ENCODE results near the gene BAZ2A. TPM values are rescaled to one million over a fixed set of nuclear protein-coding genes. Genes with fewer than 3 reads are reported as not detected.

BAZ2A gene
- total RNA-seq, 1 experiment from 2014 or later: 131 TPM

DNA sequence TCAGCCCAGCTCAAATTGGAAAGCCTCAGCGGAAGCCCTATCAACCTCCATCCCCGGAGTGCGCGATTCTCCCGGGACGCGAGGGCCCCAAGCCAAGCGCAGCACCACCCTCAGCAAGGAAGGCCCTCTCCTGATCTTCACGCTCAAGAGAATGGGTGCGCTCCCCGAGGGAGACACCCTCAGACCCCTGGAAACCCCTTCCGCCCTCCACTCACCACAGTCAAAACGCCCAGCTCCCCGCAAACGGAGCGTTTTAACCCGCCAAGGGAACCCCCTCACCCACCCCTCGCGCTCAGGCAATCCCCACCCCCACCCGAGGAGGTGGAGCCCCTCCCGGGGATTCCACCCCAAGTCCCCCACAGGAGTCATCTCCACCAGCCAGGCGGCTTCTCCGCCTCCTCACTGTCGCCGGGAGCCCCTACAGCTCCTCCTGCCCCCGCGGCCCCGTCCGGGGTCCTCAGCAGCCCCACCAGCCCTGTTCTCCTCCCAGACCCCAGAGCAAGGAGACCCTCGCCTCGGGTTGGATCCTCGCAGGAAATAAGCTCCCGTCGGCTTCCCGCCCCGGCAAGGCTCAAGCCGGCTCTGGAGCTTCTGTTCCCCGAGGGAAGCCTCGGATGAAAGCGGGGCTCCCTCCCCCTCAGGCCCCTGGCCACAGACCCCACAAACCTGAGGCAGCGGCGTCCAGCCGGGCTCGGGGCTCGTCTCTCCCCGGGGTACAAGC, 507 bp downstream of the BAZ2A start:
- no peaks in the 10 kb centered on the region for H3K9me3 ChIP-seq (ENCODE audit: control insufficient read depth, insufficient read depth, low read depth, low read length)
- ATAC-seq (peak; percentile 48), DNase-seq (ENCODE audit: low read depth, low spot score) (no peak)
- H3K27me3 ChIP-seq (ENCODE audit: control insufficient read depth, insufficient read depth, low read length): no peaks in the 10 kb centered on the region
- intact Hi-C loops (cut with micrococcal nuclease; ENCODE audit: unreplicated experiment) (no loop called here), in situ Hi-C loops (cut with HindIII; ENCODE audit: low pct_unique_long_range_greater_than_20kb, low sequenced_read_pairs) (loop anchor here (10.0 kb wide), 1 partner anchor 55 kb away; no protein-coding TSS in a partner anchor)
- CTCF ChIA-PET: no interaction called here
- peak overlapping the region; percentile 96 to 99 for H3K4me3 ChIP-seq (ENCODE audit: low read depth in 2 of 2, low read length in 2 of 2)
- H3K27ac ChIP-seq (ENCODE audit: low read length): peak overlapping the region; percentile 96
- H3K36me3 ChIP-seq (ENCODE audit: control insufficient read depth, insufficient read depth, low read length): peaks cover 6% of the 10 kb centered on the region
- H3K4me1 ChIP-seq (ENCODE audit: control insufficient read depth, insufficient read depth, low read length): peaks cover 41% of the 10 kb centered on the region
- BruUV-seq (replicated peaks): no TSS peak
- POLR2A ChIA-PET: interaction anchor here (1.2 kb wide), 1 partner anchor 17 kb away, joined by 3 read pairs; no protein-coding TSS in a partner anchor
- TF ChIP-seq TCF7L2 (IDR thresholded peaks at IDR 0.05; ENCODE audit: low read depth, low read length) (no peak), POLR2AphosphoS5 (IDR thresholded peaks at IDR 0.05; ENCODE audit: low read depth, low read length) (no peak), SIN3A (IDR thresholded peaks at IDR 0.05; ENCODE audit: borderline replicate concordance, insufficient read depth, low read depth, low read length) (0 out of 2 replicates have a peak, but pooled peaks have one; percentile 78)
- TF ChIP-seq, protein P1, sequence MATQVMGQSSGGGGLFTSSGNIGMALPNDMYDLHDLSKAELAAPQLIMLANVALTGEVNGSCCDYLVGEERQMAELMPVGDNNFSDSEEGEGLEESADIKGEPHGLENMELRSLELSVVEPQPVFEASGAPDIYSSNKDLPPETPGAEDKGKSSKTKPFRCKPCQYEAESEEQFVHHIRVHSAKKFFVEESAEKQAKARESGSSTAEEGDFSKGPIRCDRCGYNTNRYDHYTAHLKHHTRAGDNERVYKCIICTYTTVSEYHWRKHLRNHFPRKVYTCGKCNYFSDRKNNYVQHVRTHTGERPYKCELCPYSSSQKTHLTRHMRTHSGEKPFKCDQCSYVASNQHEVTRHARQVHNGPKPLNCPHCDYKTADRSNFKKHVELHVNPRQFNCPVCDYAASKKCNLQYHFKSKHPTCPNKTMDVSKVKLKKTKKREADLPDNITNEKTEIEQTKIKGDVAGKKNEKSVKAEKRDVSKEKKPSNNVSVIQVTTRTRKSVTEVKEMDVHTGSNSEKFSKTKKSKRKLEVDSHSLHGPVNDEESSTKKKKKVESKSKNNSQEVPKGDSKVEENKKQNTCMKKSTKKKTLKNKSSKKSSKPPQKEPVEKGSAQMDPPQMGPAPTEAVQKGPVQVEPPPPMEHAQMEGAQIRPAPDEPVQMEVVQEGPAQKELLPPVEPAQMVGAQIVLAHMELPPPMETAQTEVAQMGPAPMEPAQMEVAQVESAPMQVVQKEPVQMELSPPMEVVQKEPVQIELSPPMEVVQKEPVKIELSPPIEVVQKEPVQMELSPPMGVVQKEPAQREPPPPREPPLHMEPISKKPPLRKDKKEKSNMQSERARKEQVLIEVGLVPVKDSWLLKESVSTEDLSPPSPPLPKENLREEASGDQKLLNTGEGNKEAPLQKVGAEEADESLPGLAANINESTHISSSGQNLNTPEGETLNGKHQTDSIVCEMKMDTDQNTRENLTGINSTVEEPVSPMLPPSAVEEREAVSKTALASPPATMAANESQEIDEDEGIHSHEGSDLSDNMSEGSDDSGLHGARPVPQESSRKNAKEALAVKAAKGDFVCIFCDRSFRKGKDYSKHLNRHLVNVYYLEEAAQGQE (IDR thresholded peaks at IDR 0.05; ENCODE audit: insufficient read depth in 1 of 2, low read depth in 2 of 2, low read length in 1 of 2): no peak
- TF ChIP-seq, protein P2, sequence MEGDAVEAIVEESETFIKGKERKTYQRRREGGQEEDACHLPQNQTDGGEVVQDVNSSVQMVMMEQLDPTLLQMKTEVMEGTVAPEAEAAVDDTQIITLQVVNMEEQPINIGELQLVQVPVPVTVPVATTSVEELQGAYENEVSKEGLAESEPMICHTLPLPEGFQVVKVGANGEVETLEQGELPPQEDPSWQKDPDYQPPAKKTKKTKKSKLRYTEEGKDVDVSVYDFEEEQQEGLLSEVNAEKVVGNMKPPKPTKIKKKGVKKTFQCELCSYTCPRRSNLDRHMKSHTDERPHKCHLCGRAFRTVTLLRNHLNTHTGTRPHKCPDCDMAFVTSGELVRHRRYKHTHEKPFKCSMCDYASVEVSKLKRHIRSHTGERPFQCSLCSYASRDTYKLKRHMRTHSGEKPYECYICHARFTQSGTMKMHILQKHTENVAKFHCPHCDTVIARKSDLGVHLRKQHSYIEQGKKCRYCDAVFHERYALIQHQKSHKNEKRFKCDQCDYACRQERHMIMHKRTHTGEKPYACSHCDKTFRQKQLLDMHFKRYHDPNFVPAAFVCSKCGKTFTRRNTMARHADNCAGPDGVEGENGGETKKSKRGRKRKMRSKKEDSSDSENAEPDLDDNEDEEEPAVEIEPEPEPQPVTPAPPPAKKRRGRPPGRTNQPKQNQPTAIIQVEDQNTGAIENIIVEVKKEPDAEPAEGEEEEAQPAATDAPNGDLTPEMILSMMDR (IDR thresholded peaks at IDR 0.05): no peak

DNA sequence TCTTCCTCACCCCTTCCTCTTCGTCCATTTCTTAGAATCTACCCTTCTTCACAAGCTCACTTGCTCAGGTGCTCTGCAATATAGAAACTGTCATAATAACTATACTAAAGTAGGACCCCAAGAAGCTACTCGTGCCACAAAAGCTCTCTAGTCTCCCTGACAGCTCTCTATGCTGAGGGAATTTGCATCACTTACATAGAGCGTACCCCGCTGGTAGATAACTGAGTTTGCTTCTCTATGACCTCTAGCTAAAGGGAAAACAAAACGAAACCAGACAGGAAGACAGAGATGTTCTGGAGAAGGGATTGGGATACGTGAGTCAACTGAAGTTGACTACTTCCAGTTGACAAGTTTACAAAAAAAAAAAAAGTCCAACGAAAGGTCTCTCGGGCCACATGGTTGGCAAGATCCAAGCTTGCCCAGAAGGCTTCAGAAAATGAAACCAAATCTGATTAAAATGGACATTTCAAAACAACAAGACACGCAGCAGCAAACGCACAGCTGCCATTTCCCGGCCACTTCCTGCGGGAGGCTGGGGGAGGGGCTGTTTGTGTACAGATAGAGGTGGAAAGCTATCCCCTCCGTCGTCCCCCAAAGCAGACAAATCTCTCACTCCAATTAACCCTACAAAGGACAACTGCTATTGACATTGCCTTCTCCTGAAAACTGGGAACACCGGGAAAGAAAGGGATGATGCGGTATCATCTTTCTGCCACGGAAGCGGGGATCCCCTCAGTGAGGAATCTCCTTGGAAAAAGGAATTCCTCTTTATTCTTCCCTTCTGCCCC, 1.3 kb downstream of the BAZ2A start:
- BruUV-seq (replicated peaks): TSS peak; percentile 62
- ChIA-PET POLR2A (interaction anchor here (0.7 to 1.2 kb wide), 3 partner anchors 14 to 19 kb away, joined by 3 to 8 read pairs (median 4); no protein-coding TSS in a partner anchor), CTCF (interaction anchor here (0.5 to 1.3 kb wide), 5 partner anchors 8 to 478 kb away, joined by 3 to 7 read pairs (median 5); no protein-coding TSS in a partner anchor)
- ATAC-seq (peak; percentile 16; the same call in 1 of the 2 replicates), DNase-seq (ENCODE audit: low read depth, low spot score) (no peak)
- peaks cover 6% of the 10 kb centered on the region for H3K36me3 ChIP-seq (ENCODE audit: control insufficient read depth, insufficient read depth, low read length)
- peak overlapping the region; percentile 96 to 99 for H3K4me3 ChIP-seq (ENCODE audit: low read depth in 2 of 2, low read length in 2 of 2)
- H3K4me1 ChIP-seq (ENCODE audit: control insufficient read depth, insufficient read depth, low read length): peaks cover 37% of the 10 kb centered on the region
- H3K27ac ChIP-seq (ENCODE audit: low read length): peak overlapping the region; percentile 96
- no peak for TF ChIP-seq POLR2AphosphoS5 (IDR thresholded peaks at IDR 0.05; ENCODE audit: low read depth, low read length)
- TF ChIP-seq TCF7L2 (IDR thresholded peaks at IDR 0.05; ENCODE audit: low read depth, low read length): no peak
- TF ChIP-seq, protein P1 (IDR thresholded peaks at IDR 0.05; ENCODE audit: insufficient read depth in 1 of 2, low read depth in 2 of 2, low read length in 1 of 2): no peak
- TF ChIP-seq SIN3A (IDR thresholded peaks at IDR 0.05; ENCODE audit: borderline replicate concordance, insufficient read depth, low read depth, low read length): no peak; the same call in 1 of the 2 replicates
- TF ChIP-seq, protein P2 (IDR thresholded peaks at IDR 0.05): no peak
- no peaks in the 10 kb centered on the region for H3K27me3 ChIP-seq (ENCODE audit: control insufficient read depth, insufficient read depth, low read length)
- no peaks in the 10 kb centered on the region for H3K9me3 ChIP-seq (ENCODE audit: control insufficient read depth, insufficient read depth, low read depth, low read length)
- intact Hi-C loops (cut with micrococcal nuclease; ENCODE audit: unreplicated experiment) (no loop called here), in situ Hi-C loops (cut with HindIII; ENCODE audit: low pct_unique_long_range_greater_than_20kb, low sequenced_read_pairs) (loop anchor here (10.0 kb wide), 1 partner anchor 54 kb away; no protein-coding TSS in a partner anchor)

Measured in Panc1 (cell line).